Omental fat pad (tissue), 4 donors: ENCODE measurements around the gene CELF4. TPM values are rescaled to one million over a fixed set of nuclear protein-coding genes. Genes with fewer than 3 reads are reported as not detected.

ENCODE experiments used
- ATAC-seq: fragments of 150-250 bp; one replicate; pipeline ENCODE4 v1.9.1; 2016; ENCODE audit warnings: mild to moderate bottlenecking, moderate library complexity; ENCODE audit not compliant: low FRiP score
- DNase-seq: peaks from one replicate; pipeline ENCODE4 v3.0.0-alpha.2; 2019; ENCODE audit warnings: low spot score
- CTCF ChIP-seq, 3 donors: fragments of 450-650 bp; IDR thresholded peaks; one replicate each; pipeline ENCODE4 v1.5.1; 2016 to 2017; ENCODE audit warnings: antibody characterized with exemption in 3 of 3, mild to moderate bottlenecking in 3 of 3, moderate library complexity in 2 of 3
- total RNA-seq, 4 donors: library from RNA; depleted of rRNA; stranded (reverse); fragments of >200 nt; gene quantifications; one replicate each; pipeline ENCODE4 v1.1.0, GENCODE V29; 2016

Gene CELF4
- total RNA-seq, 4 donors from 2014 or later = 0.37 to 0.47 TPM; not detected in 2

GRCh38 chr18:37297106-37297505 lies 268.5 kb downstream of the CELF4 start:
- DNase-seq (no peak), ATAC-seq (no peak)
- TF ChIP-seq CTCF (IDR thresholded peaks at IDR 0.05) = no peak

- no peak for DNase-seq
- TF ChIP-seq CTCF (IDR thresholded peaks at IDR 0.05) = no peak
- ATAC-seq = no peak
These were observed 270.6 kb downstream of the CELF4 start for GRCh38 chr18:37294951-37295350.

- no peak for ATAC-seq
These were observed 272.2 kb downstream of the CELF4 start for GRCh38 chr18:37293359-37293758.

GRCh38 chr18:37289423-37289822 lies 276.2 kb downstream of the CELF4 start:
- ATAC-seq (no peak), DNase-seq (no peak)
- no peak for TF ChIP-seq CTCF (IDR thresholded peaks at IDR 0.05)

More at GRCh38 chr18:37293359-37293758, 272.2 kb downstream of the CELF4 start:
- DNase-seq = no peak
- TF ChIP-seq CTCF (IDR thresholded peaks at IDR 0.05) = no peak

GRCh38 chr18:37287601-37288000 lies 278.0 kb downstream of the CELF4 start:
- DNase-seq (no peak), ATAC-seq (no peak)
- no peak for TF ChIP-seq CTCF (IDR thresholded peaks at IDR 0.05)

GRCh38 chr18:37286801-37287200 lies 278.8 kb downstream of the CELF4 start:
- DNase-seq (no peak), ATAC-seq (no peak)
- no peak for TF ChIP-seq CTCF (IDR thresholded peaks at IDR 0.05)

- ATAC-seq = no peak
- DNase-seq = no peak
- TF ChIP-seq CTCF (IDR thresholded peaks at IDR 0.05) = no peak
These were observed 279.8 kb downstream of the CELF4 start for GRCh38 chr18:37285825-37286224.
